Measurements from ENCODE around the gene OFD1.

OFD1 gene

DNA sequence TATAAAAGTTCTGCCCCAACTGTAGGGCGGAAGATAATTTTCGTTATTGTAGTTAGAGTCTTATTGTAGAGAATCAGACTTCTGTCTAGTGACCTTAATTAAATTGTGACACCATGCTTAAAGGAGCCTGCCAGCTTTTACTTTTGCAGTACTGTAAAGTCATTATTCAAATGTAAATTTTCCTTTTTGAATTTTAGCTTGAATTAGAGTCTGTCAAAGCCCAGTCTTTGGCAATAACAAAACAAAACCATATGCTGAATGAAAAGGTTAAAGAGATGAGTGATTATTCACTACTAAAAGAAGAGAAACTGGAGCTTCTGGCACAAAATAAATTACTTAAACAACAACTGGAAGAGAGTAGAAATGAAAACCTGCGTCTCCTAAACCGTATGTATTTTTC, 21.8 kb downstream of the OFD1 start:
- Histone ChIP-seq H3K36me3 (ENCODE audit: control insufficient read depth, low read length) (peaks cover 81% of the 10 kb centered on the region), H3K4me1 (ENCODE audit: control insufficient read depth, low read length) (peaks cover 61% of the 10 kb centered on the region)

DNA sequence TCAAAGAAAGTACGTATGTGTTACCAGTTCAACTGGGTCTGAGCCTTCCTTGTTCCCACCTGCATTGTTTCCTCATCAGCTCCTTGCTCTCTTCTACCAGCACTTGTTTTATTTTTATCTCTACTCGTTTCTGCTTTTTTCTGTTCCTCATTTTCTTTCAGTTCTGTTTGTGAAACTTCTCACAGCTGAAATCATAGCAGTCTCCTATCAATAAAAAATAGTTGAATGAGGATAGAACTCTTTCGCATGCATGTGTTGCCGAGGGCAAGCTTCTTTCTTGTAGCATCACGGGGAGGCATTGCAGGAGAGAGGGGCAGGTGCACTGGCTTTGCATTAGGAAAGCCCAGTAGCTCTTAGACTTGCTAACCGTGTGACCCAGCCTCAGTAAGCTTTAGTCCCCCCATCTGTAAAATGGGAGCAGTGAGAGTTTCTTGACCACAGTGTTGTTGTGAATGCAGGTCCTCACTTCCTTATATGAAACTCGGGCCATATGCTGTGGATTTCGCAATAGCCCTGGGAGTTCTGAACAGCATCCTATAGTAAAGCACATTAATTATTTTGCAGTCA, 24.7 kb downstream of the OFD1 start:
- no peaks in the 10 kb centered on the region for H4K20me1 ChIP-seq (ENCODE audit: control insufficient read depth, insufficient read depth, low read depth, low read length)
- no peak for TF ChIP-seq EZH2phosphoT487 (IDR thresholded peaks at IDR 0.05; ENCODE audit: borderline replicate concordance, low read length)
- H3K79me2 ChIP-seq (ENCODE audit: control insufficient read depth, low read length), result no peaks in the 10 kb centered on the region; the same call in 1 of the 2 replicates
- H3K4me3 ChIP-seq (ENCODE audit: low read length), result peak overlapping the region; percentile 55
- H3K27me3 ChIP-seq (ENCODE audit: control insufficient read depth, low read length), result no peaks in the 10 kb centered on the region
- peak overlapping the region; percentile 65 for H3K4me2 ChIP-seq (ENCODE audit: low read length)
- no peaks in the 10 kb centered on the region for H3K9me2 ChIP-seq (replicated peaks; ENCODE audit: control insufficient read depth, low read length)
- H3K36me3 ChIP-seq (ENCODE audit: control insufficient read depth, low read length), result peaks cover 85% of the 10 kb centered on the region
- peaks cover 20% of the 10 kb centered on the region for H3F3A ChIP-seq (ENCODE audit: control insufficient read depth, insufficient read depth)
- no peaks in the 10 kb centered on the region for H3K9me3 ChIP-seq (ENCODE audit: control insufficient read depth, insufficient read depth, low read length)
- H3K27ac ChIP-seq (ENCODE audit: low read depth, low read length), result peak overlapping the region; percentile 85
- H3K4me1 ChIP-seq (ENCODE audit: control insufficient read depth, low read length), result peaks cover 45% of the 10 kb centered on the region

More for the DNA sequence above, 21.8 kb downstream of the OFD1 start:
- no peak overlapping the region for H3K4me2 ChIP-seq (ENCODE audit: low read length)
- H3K9me2 ChIP-seq (replicated peaks; ENCODE audit: control insufficient read depth, low read length), result no peaks in the 10 kb centered on the region
- no peak overlapping the region for H3K27ac ChIP-seq (ENCODE audit: low read depth, low read length)
- no peaks in the 10 kb centered on the region for H4K20me1 ChIP-seq (ENCODE audit: control insufficient read depth, insufficient read depth, low read depth, low read length)
- TF ChIP-seq EZH2phosphoT487 (IDR thresholded peaks at IDR 0.05; ENCODE audit: borderline replicate concordance, low read length), result no peak
- TF ChIP-seq, protein P1, sequence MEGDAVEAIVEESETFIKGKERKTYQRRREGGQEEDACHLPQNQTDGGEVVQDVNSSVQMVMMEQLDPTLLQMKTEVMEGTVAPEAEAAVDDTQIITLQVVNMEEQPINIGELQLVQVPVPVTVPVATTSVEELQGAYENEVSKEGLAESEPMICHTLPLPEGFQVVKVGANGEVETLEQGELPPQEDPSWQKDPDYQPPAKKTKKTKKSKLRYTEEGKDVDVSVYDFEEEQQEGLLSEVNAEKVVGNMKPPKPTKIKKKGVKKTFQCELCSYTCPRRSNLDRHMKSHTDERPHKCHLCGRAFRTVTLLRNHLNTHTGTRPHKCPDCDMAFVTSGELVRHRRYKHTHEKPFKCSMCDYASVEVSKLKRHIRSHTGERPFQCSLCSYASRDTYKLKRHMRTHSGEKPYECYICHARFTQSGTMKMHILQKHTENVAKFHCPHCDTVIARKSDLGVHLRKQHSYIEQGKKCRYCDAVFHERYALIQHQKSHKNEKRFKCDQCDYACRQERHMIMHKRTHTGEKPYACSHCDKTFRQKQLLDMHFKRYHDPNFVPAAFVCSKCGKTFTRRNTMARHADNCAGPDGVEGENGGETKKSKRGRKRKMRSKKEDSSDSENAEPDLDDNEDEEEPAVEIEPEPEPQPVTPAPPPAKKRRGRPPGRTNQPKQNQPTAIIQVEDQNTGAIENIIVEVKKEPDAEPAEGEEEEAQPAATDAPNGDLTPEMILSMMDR (IDR thresholded peaks at IDR 0.05; ENCODE audit: low read depth, low read length, poor library complexity, severe bottlenecking), result no peak
- H3K4me3 ChIP-seq (ENCODE audit: low read length), result no peak overlapping the region
- H3K79me2 ChIP-seq (ENCODE audit: control insufficient read depth, low read length), result peaks cover 7% of the 10 kb centered on the region
- no peaks in the 10 kb centered on the region for H3K9me3 ChIP-seq (ENCODE audit: control insufficient read depth, insufficient read depth, low read length)
- peaks cover 20% of the 10 kb centered on the region for H3F3A ChIP-seq (ENCODE audit: control insufficient read depth, insufficient read depth)
- no peaks in the 10 kb centered on the region for H3K27me3 ChIP-seq (ENCODE audit: control insufficient read depth, low read length)

DNA sequence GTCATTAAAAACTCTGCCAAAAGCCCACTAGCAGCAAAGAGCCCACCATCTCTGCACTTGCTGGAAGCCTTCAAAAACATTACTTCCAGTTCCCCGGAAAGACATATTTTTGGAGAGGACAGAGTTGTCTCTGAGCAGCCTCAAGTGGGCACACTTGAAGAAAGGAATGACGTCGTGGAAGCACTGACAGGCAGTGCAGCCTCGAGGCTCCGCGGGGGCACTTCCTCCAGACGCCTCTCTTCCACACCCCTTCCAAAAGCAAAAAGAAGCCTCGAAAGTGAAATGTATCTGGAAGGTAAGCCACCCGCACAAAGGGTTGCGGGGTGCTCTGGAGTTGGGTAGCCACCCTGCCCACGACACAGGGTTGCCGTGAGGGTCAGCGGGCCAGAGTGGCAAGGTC, 25.9 kb downstream of the OFD1 start:
- no peaks in the 10 kb centered on the region for H3K9me3 ChIP-seq (ENCODE audit: control insufficient read depth, insufficient read depth, low read length)
- H3K27me3 ChIP-seq (ENCODE audit: control insufficient read depth, low read length), result no peaks in the 10 kb centered on the region
- H3K4me2 ChIP-seq (ENCODE audit: low read length), result no peak overlapping the region
- no peaks in the 10 kb centered on the region for H3K79me2 ChIP-seq (ENCODE audit: control insufficient read depth, low read length)
- TF ChIP-seq EZH2phosphoT487 (IDR thresholded peaks at IDR 0.05; ENCODE audit: borderline replicate concordance, low read length), result no peak
- TF ChIP-seq, protein P1 (IDR thresholded peaks at IDR 0.05; ENCODE audit: low read depth, low read length, poor library complexity, severe bottlenecking), result no peak
- no peak overlapping the region for H3K27ac ChIP-seq (ENCODE audit: low read depth, low read length)
- no peaks in the 10 kb centered on the region for H3K9me2 ChIP-seq (replicated peaks; ENCODE audit: control insufficient read depth, low read length)
- peaks cover 35% of the 10 kb centered on the region for H3K4me1 ChIP-seq (ENCODE audit: control insufficient read depth, low read length)
- no peaks in the 10 kb centered on the region for H4K20me1 ChIP-seq (ENCODE audit: control insufficient read depth, insufficient read depth, low read depth, low read length)
- no peak overlapping the region for H3K4me3 ChIP-seq (ENCODE audit: low read length)
- H3K36me3 ChIP-seq (ENCODE audit: control insufficient read depth, low read length), result peaks cover 87% of the 10 kb centered on the region
- H3F3A ChIP-seq (ENCODE audit: control insufficient read depth, insufficient read depth), result peaks cover 20% of the 10 kb centered on the region

DNA sequence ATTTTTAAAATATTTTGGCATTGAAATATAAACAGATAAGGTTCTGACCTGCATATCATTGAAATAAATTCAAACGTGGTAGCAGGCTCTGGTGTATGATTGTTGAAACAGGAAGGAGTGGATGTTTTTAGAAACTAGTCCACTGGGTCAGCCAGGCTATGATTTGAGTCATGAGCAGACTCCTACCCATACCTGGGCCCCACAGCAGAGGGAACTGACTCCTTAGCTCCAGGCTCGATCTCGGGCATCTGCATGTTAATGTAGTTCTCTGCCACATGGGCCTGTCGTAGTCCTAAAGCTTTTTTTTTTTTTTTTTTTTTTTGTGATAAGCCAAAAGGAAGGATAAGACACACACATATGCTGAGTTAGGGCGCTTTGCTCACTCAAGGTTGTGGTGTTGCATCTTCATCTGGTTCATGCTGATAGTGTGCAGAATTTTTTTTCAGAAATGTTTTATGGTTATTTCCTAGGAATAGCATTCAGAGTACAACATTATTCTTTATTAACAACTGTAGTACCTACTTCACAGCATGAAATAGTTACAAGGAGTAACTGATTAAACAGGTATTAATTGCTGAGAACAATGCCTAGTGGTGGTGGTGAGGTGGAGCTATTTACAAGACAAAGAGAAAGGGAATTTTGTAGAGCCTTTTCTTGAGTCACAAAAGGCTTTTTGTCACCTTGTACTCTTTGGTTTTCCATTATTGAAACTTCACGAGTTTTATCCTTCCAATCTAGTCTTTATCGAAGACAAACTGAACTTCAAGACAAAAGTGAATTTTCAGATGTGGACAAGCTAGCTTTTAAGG, 27.3 kb downstream of the OFD1 start:
- Histone ChIP-seq H3F3A (ENCODE audit: control insufficient read depth, insufficient read depth) (peaks cover 20% of the 10 kb centered on the region), H3K4me2 (ENCODE audit: low read length) (no peak overlapping the region), H3K27ac (ENCODE audit: low read depth, low read length) (no peak overlapping the region), H4K20me1 (ENCODE audit: control insufficient read depth, insufficient read depth, low read depth, low read length) (no peaks in the 10 kb centered on the region), H3K9me2 (replicated peaks; ENCODE audit: control insufficient read depth, low read length) (no peaks in the 10 kb centered on the region), H3K4me1 (ENCODE audit: control insufficient read depth, low read length) (peaks cover 31% of the 10 kb centered on the region), H3K79me2 (ENCODE audit: control insufficient read depth, low read length) (no peaks in the 10 kb centered on the region), H3K36me3 (ENCODE audit: control insufficient read depth, low read length) (peaks cover 90% of the 10 kb centered on the region), H3K4me3 (ENCODE audit: low read length) (no peak overlapping the region), H3K27me3 (ENCODE audit: control insufficient read depth, low read length) (no peaks in the 10 kb centered on the region), H3K9me3 (ENCODE audit: control insufficient read depth, insufficient read depth, low read length) (no peaks in the 10 kb centered on the region)
- TF ChIP-seq EZH2phosphoT487 (IDR thresholded peaks at IDR 0.05; ENCODE audit: borderline replicate concordance, low read length), result no peak
- TF ChIP-seq, protein P1 (IDR thresholded peaks at IDR 0.05; ENCODE audit: low read depth, low read length, poor library complexity, severe bottlenecking), result no peak
